Suppressor macrophage (primary cell): ENCODE data around the gene RRM2.
"Not testable (repeated sequence)": the region's sequence is repeated elsewhere in the genome, so short reads cannot be mapped to it uniquely, and the experiment has no call there.

Source experiments
- DNase-seq, 4 experiments: peaks; one replicate each; pipeline ENCODE4 v3.0.0-alpha.2; 2020 to 2022

RRM2 gene

DNA sequence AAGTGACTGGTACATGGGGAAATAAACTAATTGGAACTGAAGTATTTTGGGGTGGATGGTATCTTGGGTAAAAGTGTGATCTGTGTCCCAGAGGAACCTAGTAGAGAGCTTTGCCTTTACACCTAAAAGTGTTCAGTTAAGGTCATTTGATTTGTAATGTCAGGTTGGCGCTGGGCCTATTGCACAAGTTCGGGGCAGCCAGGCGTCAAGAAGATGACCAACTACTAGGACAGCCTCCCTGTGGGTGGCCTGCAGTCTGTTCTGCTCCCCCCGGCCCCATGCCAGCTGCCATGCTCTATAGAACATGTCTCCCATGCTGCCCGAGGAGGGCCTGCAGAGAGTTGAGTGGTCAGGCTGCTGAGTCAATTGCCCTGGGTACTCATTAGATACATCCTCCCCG is 10.1 kb downstream of the RRM2 start:
- DNase-seq: no peak

DNA sequence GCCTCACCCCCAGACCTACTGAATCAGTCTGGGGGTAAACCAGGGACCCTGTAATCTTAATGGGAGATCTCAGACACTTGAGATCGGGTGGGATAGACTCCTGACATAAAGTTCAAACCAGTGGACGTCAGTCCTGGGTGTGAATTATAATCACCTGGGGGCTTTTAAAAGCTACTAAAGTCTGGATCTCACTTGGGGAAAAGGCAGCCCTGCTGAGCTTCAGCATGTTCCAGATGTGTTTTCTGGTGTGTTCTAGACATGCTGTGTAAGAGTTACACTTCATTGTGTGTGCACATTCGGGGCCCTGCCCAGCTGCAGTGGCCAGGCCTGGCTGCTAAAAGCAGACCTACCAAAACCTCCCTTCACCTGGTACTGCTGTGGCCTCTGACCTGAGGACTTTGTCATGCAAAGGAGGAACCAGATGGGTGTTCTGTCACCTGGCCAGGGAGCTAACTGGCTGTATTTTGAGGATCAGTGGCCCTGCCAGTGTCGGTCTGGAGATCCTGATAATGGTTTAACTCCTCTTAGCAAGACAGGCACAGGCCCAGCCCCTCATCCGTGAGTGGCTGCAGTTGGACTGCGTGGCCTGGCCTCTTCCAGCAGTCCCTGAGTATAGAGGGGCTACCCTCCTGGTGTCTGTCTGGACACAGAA is 10.6 kb downstream of the RRM2 start:
- no peak for DNase-seq

DNA sequence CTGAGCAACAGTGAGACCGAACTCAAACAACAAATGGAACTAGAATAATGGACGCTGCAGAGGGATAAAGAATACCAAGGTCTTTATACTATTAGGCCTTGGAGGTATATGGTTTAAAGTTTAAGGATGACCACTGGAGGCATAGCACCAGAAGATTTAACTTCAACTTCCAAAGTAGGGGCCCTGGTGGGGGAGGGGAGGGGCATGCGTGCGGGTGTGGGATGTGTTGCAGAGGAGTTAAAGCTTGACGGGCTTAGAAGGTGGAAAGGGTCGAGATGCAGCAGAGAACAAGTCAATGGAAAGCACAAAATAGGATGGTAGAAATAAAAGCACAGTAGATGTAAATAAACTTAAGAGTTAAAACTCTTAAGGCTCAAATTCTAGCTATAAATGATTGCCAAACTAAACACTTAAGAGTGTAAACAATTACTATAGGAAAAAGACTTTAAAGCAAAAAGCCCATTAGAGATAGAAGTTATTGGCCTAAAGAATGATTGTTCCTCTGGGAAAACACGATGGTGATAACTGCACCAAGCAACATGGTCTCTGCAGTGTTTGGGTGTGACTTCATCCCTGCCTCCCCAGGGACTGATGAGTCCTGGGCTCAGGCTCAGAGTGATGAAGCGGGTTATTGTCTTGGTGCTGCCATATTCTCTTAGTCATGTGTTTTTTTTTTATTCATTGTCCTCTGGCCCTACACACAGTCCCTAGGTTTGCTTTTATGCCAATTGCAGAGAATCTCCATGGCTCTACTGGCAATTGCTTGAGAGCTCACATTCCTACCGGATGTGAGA is 13.0 kb downstream of the RRM2 start:
- no peak for DNase-seq

DNA sequence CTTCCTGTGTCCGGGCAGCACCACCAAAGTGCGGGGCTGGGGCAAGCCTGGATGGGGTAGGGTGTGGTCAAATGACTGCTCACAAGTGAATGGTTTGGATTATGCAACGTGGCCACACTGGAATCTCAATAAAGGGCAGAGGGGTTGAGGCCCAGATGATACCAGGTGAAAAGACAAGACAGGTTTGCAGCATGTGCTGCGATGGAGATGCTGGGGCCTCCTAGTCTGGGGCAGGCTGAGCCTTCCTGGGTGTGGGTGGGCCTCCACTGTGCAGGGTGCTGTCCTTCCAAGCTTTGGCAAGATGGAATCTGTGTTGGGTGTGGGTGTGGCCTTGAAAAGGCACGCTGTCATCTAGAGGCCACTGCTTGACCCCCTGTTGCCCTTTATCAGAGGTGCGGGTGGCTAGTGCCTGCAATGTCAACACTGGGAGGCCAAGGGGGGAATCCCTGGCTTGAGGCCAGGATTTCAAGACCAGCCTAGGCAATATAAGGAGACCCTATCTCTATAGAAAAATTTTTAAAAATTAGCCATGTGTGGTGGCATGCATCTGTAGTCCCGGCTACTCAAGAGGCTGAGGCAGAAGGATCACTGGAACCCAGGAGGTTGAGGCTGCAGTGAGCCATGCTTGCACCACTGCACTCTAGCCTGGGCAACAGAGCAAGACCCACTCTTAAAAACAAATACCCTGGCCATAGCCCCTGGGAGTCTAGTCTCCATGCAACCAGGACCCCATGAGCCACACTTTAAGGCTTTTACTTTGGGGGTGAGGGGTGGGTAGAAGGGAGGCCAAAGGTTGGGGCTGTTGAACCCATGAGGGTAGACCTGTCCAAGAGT is 13.8 kb downstream of the RRM2 start:
- no peak for DNase-seq

DNA sequence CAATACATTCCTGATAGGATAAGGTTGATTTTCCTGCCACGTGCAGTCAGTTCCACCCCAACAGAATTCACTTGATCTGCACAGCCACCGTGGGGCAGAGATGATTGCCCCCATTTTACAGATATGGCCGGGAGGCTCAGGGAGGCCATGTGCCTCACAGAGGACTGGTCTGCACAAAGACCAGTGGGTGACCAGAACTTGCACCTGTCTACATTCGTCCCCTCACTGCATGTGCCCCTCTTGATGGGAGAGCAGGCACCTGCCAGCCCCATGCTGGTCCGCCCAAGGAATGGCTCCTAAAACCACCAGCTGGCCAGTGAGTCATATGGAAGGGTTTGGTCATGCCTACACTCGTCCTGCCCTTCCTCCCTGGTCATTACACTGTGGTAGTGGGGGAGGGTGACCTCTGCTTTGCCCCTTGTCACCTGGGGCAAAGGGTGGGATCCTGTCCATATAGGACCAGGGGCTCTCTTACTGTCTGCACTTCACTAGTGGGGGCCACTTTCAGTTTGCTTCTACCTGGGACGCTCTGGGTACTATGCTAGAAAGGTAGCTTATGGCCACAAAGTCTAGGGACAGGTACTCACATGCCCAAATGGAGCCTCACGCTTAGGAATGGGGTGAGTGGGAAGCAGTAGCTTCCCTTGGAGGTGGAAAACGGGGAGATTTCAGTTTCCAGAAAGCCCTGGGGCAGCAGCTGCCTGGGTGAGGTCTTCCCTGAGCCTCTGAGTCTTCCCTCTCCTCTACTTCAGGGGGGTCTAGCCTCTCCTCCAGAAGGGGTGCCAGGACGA is 14.7 kb downstream of the RRM2 start:
- no peak for DNase-seq

DNA sequence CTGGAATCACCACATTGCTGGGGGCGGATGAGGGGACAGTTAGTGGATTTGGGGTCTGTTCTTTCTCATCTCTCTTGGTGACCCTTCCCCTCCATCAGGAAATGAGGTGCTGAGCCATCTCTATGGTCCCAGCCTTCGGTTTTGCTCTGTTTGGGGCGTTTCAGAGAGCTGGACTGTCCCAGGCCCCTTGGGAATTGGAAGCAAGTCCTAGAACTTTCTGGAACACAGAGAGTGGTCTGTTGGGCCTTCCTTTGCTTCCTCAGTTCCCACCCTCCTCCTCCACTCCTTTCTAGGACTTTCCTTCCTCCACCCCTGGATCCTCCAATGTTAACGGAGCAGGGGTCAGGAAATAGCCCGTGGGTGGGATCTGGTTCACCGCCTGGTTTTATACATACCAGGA is 17.0 kb downstream of the RRM2 start:
- no peak for DNase-seq

DNA sequence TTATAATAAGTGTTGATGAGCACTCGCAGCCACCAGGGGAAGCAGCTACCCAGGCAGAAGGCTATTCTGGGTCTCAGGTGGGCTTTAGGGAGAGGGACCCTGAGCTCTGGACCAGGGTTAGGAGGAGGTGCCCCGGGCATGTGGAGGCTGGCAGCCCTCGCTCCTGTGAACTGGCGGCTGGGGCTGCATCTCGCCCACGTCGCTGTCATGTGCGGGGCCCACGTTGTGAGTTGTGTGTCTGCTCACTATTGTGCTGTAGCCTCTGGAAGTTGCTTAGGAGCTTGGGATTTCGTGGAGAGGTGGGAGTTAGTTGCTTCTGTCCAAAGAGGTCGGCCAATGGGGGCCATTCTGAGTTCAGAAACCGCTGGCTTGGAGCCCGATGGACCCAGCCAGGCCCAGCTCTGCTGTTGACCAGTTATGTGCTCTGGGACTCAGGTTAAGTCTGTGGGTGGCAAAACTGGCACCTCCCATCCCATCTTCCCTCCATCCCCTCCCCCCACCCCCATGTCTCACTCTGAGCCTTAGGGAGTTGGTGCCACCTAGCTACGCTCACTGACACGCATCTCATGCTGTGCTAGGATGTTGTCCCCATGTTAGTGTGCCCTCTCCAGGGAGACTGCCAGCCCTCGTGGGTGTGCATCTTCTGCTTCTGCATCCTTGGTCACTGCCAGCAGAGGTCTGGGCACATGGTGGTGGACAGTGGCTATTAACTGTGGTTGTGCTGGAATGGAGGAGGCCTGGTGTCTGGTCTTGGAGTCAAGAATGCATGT is 18.5 kb downstream of the RRM2 start:
- DNase-seq: no peak

DNA sequence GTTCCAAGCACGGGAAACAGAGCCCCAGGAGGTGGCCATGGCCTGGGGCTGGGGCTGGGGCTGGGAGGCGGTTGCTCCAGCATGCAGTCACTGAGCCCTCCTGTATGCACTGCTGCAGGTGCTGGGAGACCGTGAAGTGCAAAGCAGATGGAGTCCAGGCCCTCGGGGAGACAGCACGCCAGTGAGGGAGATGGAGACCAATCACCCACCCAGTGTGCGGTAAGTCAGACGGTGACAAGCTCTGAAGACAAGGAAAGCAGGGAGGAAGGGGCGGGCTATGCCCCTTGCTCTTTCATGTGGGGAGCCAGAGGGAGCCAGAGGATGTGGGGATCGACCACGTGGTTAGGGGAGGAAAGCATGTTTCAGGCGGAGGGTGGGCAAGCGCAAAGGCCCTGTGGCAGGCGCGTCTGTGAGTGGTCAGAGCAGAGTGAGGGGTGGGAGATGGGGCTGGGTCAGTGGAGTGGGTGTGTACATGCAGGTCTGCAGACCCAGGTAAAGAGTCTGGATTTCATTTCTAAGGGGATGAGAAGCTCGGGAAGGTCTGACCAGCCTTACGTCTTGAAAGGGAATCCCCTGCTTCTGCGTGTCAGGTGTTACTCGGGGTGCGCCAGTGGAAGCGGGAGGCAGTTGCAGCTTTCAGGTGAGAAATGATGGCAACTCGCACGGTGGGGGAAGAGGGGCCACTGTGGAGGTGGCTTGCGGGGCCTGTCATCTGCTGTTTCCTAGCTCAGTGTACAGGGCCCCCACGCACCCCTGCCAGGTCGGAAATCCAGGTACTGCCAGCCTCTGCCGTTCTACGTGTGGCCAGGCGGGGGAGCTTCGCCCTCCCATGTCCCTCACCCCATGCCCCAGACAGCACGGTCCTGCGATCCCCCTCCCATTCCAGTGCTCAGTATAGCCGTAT is 19.4 kb downstream of the RRM2 start:
- peak in 1 of 4 experiments; percentile 39 for DNase-seq

DNA sequence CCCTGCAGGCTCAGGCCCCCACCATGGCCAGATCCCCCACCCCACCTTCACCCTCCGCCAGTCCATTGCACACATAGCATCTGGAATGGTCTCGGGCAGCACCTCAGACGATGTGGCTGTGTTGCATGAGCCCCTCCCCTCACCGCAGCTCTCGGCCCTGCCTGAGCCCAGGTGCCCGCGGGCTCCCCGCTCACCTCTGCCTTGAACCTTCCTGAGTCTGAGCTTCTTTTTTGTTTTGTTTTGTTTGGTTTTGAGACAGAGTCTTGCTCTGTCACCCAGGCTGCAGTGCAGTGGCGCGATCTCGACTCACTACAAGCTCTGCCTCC is 20.1 kb downstream of the RRM2 start:
- DNase-seq: no peak

DNA sequence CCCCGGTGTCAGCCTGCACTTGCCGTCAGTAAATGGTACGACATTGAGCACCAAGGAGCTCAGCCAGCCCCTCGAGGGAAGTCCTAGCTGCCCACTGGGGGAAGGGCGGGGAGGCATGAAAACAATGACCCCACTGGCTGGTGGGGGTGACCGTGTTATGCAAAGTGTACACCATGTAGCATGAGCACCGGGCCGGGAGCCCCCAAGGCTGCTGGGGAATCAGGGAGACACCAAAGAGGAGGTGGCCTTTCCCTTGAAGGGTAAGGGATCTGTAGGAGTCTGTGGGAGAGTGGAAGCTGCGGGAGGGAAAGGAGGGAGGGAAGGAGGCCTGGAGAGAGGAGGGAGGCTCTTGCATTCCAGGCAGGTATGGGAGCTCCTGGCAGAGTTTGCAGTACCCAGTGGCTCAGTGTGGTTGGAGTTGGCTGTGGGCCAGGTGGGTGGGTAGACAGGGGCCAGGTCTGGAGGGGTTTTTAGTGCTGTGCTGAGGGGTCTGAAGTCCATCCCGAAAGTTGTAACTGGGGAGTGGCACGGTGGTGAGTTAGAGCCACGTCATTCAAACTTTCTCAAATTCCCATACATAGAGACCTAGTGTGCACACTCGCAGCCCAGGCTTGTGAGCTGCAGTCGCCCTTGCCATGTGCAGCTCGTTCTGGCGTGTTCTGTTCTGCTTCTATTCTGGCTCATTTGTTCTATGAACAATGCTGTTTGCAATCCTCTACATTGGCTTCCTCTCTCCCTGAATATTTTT is 22.4 kb downstream of the RRM2 start:
- no peak for DNase-seq

DNA sequence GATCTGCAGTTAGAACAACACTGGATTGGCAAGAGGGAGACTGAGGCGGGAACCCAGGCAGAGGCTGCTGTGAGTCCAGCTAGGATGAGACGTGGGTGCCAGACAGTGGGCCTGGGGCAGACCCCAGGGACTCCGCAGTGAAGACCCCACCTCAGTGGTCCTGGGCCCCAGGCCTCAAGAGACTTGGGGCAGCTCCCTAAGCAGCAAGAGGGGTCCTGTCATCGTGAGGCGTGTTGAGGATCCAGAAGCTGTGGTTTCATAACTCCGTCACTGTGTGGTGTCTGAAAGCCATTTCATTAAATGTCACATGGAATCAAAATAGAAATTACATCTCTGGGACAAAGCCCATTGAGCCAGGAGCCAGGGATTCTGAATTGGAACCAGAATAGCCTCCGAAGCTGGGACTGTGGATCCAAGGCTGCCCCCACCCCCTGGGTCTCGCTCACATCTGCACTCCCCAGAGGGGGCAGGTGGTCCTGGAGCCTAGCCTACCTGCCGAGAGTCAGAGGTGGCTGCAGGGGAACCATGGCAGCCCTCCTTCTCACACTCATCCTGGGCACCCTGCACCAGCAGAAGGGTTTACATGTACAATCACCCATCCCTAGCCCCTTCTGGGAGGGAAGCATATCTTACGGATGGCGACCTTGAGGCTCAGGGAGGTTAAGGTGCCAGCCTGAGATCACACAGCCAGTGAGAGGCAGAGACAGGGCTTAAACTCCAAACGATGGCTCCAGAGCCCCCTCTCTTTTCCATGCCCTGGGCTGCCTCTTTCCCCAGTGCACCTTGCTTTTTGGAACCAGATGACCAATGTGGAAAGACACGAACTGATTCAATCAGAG is 23.2 kb downstream of the RRM2 start:
- DNase-seq: no peak

DNA sequence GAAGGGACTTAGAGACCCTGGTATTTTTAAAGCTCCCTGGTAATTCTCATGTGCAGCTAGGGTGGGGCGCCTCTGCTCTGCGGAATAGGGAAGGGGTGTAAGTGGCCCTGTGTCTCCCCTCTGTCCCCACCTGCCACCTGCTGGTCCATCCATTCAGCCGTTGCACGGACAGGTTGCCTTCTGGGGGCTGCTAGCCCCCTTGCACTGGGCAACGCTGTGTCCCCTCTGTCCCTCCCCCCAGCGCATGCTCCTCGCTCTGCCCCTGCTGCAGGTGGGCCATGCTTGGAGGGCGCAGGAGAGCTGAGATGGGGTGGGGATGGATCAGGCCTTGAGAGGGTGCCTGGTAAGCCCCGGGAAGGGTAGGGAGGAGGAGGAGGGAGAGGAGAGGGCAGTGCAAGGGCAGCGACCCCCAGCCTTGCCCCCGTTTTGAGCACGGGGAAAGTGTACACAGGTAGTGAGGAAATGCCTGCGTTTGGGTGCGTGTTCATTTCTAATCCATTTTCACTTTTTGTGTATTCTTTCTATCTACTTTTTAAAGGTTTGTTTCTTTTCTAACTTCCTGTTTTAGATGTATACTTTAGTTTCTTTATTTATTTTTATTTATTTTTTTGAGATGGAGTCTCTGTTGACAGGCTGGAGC is 23.9 kb downstream of the RRM2 start:
- no peak for DNase-seq

DNA sequence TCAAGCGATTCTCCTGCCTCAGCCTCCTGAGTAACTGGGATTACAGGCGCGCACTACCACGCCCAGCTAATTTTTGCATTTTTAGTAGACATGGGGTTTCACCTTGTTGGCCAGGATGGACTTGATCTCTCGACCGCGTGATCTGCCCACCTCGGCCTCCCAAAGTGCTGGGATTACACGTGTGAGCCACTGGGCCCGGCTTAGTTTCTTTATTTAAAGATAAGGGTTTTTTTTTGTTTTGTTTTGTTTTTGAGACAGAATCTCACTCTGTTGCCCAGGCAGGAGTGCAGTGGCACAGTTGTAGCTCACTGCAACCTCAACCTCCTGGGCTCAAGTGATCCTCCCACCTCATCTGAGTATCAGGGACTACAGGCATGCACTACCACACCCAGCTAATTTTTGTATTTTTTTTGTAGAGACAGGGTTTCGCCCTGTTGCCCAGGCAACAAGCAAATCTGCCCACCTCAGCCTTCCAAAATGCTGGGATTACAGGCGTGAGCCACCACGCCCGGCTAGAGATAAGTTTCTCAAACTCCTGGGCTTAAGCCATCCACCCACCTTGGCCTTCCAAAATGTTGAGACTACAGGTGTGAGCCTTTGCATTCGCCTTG is 24.6 kb downstream of the RRM2 start:
- DNase-seq: not testable (repeated sequence)

DNA sequence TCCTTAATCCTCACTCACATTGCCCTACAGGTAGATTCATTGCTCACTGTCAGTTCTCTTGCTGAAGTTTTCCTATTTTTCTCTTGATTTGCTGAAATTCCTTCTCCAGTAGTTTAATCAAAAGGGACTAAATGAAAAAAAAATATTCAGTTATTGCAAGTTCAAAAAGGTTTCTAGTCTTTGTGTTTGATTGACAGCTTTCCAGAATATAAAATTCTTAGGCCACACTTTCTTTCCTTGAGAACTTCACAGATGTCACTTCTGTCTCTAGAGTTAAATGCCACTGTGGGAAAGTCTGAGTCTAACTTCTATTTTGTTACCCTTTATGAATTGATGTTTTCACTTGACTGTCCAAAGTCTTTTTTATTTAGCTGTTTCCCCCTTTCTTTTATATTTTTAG is 25.7 kb downstream of the RRM2 start:
- DNase-seq: no peak

DNA sequence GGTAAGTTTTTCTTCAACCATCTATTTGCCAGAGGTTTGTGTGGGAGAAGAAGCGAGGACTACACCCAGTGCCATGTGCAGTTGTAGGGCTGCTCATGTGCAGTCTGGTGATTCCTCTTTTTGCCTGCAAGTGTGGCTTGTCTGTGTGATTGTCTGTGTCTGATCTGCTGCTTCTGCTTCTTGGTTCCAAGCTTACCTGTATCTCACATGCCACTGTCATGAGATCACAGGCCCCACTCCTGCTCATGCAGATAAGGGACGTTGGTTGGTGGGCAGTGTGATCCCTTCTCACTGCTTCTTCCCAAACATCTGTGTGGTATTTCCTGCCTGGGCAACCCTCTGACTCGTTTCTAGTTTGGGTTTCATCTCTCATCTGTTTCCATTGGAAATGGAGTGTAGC is 27.1 kb downstream of the RRM2 start:
- DNase-seq: peak in 2 of 4 experiments; percentile 22 to 23

DNA sequence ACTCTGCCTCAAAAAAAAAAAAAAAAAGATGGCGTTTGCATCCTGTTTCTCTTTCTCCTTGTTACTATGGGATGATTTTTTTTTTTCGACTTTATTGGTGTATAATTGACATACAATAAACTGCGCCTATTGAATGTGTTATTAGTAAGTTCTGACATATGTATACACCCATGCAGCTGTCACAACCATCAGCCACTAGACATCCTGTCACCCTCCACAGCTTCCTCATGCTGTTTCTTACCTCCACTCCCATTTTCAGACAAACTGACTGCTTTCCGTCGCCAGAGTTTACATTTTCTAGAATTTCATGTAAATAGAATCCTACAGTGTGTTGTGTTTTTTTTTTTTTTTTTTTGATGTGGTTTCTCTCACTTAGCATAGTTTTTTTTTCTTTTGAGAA is 27.9 kb downstream of the RRM2 start:
- no peak for DNase-seq

DNA sequence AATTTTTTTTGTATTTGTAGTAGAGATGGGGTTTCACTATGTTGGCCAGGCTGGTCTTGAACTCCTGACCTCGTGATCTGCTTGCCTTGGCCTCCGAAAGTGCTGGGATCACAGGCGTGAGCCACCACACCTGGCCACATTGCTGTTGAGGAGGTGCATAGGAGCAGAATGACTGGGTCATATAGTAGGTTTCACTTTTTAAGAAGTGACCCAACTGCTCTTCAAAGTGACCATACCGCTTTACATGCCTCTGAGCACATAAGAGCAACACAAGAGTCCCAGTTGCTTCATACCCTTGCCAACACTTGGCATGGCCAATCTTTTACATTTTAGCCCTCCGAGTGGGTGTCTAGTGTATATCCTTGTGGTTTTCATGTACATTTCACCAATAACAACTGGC is 28.9 kb downstream of the RRM2 start:
- DNase-seq: no peak

DNA sequence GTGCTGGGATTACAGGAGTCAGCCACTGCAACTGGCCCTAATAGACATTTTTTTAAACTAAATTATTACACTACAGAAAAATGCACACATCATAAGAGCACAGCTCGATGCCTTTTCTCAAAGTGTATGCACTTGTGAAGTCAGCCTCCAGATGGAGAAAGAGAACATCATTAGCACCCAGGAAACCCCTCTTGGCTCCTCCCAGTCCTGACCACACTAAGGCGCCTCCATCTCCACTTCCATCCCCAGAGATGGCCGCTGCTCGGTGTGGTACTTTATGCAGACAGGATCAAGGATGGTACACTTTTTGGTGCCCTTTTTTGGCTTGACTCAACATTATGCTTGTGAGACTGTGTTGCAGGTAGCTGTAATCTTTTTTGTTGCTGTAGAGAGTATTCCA is 34.8 kb downstream of the RRM2 start:
- DNase-seq: no peak
